ENCODE results near the gene RASSF5.
"Not testable (repeated sequence)": the region's sequence is repeated elsewhere in the genome, so short reads cannot be mapped to it uniquely, and the experiment has no call there.

Gene RASSF5

DNA sequence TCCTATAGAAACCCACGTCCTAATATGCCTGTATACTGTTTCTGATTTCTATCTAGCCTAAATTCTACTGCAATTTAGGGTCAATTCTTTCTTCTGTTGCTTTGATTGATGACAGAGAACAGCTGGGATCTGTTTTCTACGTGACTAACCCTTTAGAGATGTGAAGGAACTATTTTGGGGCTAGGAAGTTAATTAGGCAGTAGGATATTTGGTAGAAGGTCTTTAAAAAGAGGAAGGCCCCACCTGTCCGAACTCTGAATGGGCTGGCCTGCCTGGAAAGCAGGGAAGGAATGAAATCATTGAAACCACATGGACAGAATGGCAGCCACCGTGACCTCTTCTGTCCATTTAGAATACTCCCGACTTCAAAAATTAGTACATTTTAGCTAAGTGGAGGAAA, 83.9 kb downstream of the RASSF5 start:
- DNase-seq = no peak

DNA sequence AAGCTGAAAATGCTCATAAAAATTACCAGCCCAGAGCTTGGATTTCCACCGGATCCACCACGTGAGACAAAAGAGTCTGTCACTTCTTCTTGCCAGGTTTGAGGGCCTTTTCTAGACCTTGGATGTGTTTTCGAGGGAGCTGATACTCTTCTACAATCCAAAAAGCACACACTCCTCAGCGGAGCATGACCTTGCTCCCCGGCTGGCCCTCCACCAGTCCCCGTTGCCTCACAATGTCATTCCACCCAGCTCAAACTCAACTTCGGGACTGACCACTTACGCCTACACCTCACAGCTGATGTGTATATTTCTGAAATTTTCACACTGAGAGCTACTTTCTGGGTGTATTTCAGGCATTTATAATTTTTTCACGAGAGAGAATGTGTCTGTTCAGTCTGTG, 84.4 kb downstream of the RASSF5 start:
- no peak for DNase-seq

DNA sequence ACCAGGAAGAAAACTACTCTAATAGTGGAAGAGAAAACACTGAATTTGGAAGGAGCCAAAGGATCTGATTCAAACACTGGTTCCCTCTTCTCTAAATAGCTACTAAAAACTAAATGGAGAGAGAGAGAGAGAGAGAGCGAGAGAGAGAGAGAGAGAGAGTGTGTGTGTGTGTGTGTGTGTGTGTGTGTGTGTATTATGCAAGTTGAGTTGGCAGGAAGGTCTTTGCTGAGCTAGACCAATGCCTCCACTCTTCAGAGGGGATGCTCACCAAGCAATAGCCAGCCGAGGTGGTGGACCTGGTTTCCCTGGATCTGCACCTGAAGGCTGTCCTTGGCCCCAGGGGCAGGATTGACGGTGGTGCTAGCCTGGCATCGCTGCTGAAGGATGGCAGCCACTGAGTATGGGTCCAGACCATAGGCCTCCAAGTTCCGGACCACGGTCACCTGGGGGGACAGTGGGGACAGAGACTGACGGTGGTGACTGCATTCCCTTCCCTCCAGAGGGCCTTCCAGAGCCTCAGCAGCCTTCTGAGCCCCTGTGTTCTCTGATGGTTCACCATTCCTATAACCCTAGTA, 86.1 kb downstream of the RASSF5 start:
- DNase-seq = no peak

- DNase-seq = no peak
Measured at GRCh38 chr1:206595581-206596318, 88.4 kb downstream of the RASSF5 start.

- DNase-seq = no peak
Measured at GRCh38 chr1:206596319-206596666, 89.0 kb downstream of the RASSF5 start.

GRCh38 chr1:206600527-206600926, 93.2 kb downstream of the RASSF5 start:
- no peak for DNase-seq

DNA sequence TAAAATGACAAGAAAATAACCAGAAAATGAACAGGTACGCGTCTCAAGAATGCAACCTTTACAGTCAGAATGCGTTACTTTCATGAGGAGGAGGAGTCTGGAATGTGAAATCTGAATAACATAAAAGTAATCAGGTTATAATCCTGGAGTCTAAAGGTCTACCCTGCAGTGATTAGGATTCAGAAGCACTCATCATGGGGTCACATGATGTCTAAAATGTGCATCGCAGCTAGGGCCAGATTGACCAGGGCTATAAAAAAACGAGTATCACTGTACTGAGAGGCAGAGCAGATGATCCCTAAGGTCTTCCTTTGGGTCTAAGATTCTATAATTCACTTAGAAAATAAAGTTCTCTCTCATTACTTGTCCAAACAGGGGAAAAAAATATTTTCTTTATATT, 97.5 kb downstream of the RASSF5 start:
- DNase-seq = no peak

DNA sequence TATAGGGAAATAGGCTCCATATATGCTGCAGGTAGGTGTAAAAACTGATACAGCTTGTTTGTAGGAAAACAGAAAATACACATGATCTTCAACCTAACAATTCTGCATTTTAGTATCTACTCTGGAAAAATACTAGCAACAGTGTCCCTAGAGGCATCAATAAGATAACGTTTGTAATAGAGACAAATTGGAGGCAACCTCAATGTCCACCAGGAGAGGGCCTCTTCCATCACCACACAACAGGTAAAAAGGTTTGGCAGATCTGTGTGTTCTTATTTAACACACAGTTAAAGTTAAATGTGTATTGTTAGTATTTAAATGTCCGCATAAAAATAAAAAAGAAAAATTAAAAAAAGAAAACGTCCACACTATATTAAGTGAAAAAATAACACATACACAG, 99.5 kb downstream of the RASSF5 start:
- DNase-seq = peak; percentile 60

- DNase-seq = peak; percentile 76
Measured at GRCh38 chr1:206608108-206608698, 100.9 kb downstream of the RASSF5 start.

GRCh38 chr1:206609229-206609991, 102.1 kb downstream of the RASSF5 start:
- no peak for DNase-seq

GRCh38 chr1:206612129-206612876, 105.0 kb downstream of the RASSF5 start, which contains the start of gene EIF2D:
Gene EIF2D (minus strand): TSS chr1:206612465. CDS start chr1:206612342, 123 bp downstream.
- DNase-seq = peak; percentile 98

DNA sequence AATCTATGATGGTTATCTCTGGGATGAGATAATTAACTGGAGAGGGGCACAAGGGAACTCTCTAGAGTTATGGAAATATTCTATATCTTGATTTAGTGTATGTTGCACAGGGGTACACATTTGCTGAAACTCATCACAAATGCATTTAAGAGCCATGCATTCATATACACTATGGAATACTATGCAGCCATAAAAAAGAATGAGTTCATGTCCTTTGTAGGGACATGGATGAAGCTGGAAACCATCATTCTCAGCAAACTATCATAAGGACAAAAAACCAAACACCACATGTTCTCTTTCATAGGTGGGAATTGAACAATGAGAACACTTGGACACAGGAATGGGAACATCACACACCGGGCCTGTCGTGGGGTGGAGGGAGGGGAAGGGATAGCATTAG, 119.1 kb downstream of the RASSF5 start:
- DNase-seq = not testable (repeated sequence)

DNA sequence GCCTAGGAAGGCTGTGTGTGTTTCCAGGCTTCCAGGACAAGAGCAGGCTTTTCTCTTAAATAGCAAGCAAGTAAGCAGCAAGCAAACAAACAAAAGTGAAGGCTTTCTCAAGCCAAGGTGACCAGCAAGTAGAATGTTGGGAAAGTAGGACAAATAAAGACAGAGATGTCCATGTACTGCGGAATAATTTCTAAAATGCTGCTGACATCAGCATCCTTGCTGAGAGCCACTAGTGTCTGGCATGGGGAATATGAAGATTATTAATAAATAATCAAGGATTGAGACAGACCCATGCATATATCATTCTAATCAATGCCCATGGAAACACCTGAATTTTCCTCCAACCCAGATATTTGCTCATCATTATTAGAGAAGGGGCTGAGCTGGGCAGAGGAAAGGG, 121.6 kb downstream of the RASSF5 start:
- DNase-seq = no peak

- DNase-seq = peak; percentile 99
Measured at GRCh38 chr1:206631085-206631509, 123.8 kb downstream of the RASSF5 start.

- no peak for DNase-seq
Measured at GRCh38 chr1:206633708-206634121, 126.4 kb downstream of the RASSF5 start.

DNA sequence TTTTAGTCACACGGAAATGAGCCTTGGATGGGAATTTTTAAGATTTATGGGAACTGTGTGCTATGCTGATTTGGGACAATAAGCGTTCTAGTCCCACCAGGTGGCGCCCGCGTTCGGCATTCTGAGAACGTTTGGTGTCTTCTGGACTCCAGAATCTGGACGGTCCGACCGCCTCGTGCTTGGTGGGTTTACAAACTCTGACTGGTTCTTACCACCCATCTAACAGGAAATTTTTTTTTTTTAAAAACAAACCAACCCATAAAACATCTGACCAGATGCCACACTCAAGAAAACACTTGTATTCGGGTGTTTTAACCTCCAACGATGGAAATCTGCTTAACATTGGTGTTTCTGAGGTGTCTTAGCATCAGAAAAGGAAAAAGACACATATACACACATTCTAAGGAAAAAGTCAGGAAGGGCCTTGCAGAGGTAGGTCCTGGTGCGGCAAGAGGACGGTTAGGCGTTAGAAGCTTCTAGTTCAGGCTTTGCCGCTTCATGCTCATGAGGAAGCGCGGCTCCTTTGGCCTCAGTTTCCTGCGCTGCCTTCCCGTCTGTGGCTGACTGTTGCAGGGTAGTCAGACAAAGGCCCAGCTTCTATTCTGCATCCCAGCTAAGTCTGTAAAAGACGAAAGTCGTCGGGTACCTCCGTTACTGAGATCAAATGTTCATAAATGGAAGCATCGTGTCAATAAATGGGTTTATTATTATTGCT, 127.2 kb downstream of the RASSF5 start:
- peak; percentile 99 for DNase-seq

- peak; percentile 98 for DNase-seq
Measured at GRCh38 chr1:206635080-206635977, 128.0 kb downstream of the RASSF5 start, which contains the start of gene DYRK3. Gene DYRK3 (plus strand): TSS chr1:206635536. CDS start chr1:206635704, 168 bp downstream.

DNA sequence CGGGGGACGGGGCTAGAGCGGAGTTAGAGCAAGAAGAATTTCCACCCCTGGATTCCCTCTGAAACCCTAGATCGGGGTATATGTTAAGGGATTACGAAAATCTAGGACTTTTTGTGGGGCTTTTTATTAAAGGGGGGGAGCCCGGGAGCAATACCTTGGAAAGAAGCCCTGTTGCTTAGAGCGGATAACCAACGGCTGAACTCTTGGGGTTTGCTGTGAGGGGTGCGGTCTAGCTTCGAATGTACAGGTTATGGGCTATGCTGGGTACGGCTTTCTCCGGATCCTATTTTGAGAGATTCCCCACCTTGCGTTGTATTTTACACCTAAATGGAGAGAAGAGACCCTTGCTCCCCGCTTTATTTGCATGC, 128.6 kb downstream of the RASSF5 start:
- peak; percentile 77 for DNase-seq

- DNase-seq = peak; percentile 50
Measured at GRCh38 chr1:206636671-206637070, 129.3 kb downstream of the RASSF5 start.

DNA sequence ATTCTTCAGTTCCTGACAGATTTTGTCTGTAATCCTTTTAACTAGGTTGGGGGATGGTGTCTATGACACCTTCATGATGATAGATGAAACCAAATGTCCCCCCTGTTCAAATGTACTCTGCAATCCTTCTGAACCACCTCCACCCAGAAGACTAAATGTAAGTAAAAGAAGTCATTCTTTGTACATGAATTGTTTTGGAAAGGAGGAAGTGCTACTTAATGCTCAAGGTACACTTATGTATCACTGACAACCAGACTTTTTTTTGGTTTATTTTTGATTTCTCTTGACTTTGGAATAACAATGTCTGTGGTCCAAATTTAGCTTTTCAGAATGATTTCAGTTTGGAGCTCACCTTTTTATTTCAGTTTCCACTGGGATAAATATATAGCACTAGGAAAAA, 130.3 kb downstream of the RASSF5 start:
- DNase-seq = peak; percentile 89

Measured in NCI-H82 (cell line).